A549 (cell line): ENCODE data around the gene FKBP4. TPM values are rescaled to one million over a fixed set of nuclear protein-coding genes. Genes with fewer than 3 reads are reported as not detected.

Experiments used
- ATAC-seq, 2 experiments: fragments of 200-7000 bp in 1 of 2; fragments of >200 bp in 1 of 2; cut with Nextera tagmentation in 1 of 2; cut with Tn5 transposase in 1 of 2; 3 replicates each; pipeline versions ENCODE4 v1.8.0 to v1.9.1; 2018 to 2020; ENCODE audit warnings: mild to moderate bottlenecking in 1 of 2, moderate library complexity in 1 of 2
- CTCF ChIA-PET: fragments of 300-600 bp; sonication (Branson Sonifier 250); formaldehyde crosslinking; extraction: SDS; loops from one replicate; lab custom pipeline; 2021; ENCODE audit warnings: antibody characterized with exemption, inconsistent platforms; lab: Yijun Ruan, JAX
- POLR2A ChIA-PET: fragments of 350-600 bp; formaldehyde crosslinking; extraction: SDS; loops from one replicate; lab custom pipeline; 2021; ENCODE audit warnings: antibody characterized with exemption, inconsistent platforms; lab: Yijun Ruan, JAX
- DNase-seq, 2 experiments: peaks; one replicate each; pipeline versions ENCODE4 v3.0.0 to v3.0.0-alpha.2; 2011 to 2016; ENCODE audit warnings: low read depth in 1 of 2, low spot score in 1 of 2
- FAIRE-seq: peaks from 2 replicates; lab custom pipeline; 2011; peaks lifted over from hg19 to GRCh38; lab: Jason Lieb, UNC
- H3K27ac ChIP-seq, 2 experiments: fragments of >200 bp; sonication (Bioruptor Twin); formaldehyde crosslinking; 3 replicates each; pipeline ENCODE4 v1.5.1; 2016 to 2017
- H3K4me1 ChIP-seq: fragments of >200 bp; sonication (Bioruptor Twin); formaldehyde crosslinking; 3 replicates; pipeline ENCODE4 v1.6.1; 2016
- H3K4me2 ChIP-seq: fragments of >200 bp; sonication (Bioruptor Twin); formaldehyde crosslinking; 3 replicates; pipeline ENCODE4 v1.6.1; 2016
- H3K4me3 ChIP-seq: fragments of >200 bp; sonication (Bioruptor Twin); formaldehyde crosslinking; 3 replicates; pipeline ENCODE4 v1.5.1; 2016
- H3K9me3 ChIP-seq: fragments of >200 bp; sonication (Bioruptor Twin); formaldehyde crosslinking; 3 replicates; pipeline ENCODE4 v1.6.1; 2016
- CBX2 ChIP-seq: fragments of 200-600 bp; sonication (generic); IDR thresholded peaks from 2 replicates; pipeline ENCODE4 v1.6.1; 2016; ENCODE audit warnings: low read depth, mild to moderate bottlenecking, borderline replicate concordance
- CEBPB ChIP-seq, 2 experiments: fragments of >200 bp in 1 of 2; sonication (Bioruptor Twin) in 1 of 2; formaldehyde crosslinking in 1 of 2; IDR thresholded peaks; 2 replicates each; pipeline ENCODE4 v1.6.1; 2012 to 2016
- CHD4 ChIP-seq: fragments of 200-600 bp; sonication (generic); IDR thresholded peaks from 2 replicates; pipeline ENCODE4 v1.6.1; 2016; ENCODE audit warnings: antibody characterized with exemption, mild to moderate bottlenecking, borderline replicate concordance
- EHMT2 ChIP-seq: fragments of 200-600 bp; sonication (generic); IDR thresholded peaks from 2 replicates; pipeline ENCODE4 v1.6.1; 2016; ENCODE audit warnings: antibody characterized with exemption, low read depth, mild to moderate bottlenecking, moderate library complexity
- ESRRA ChIP-seq: fragments of 150-350 bp; IDR thresholded peaks from 2 replicates; pipeline ENCODE4 v1.6.1; 2014; ENCODE audit warnings: mild to moderate bottlenecking, low read length, borderline replicate concordance
- HDAC2 ChIP-seq: fragments of 200-600 bp; sonication (generic); IDR thresholded peaks from 2 replicates; pipeline ENCODE4 v1.6.1; 2016
- HEYL ChIP-seq: fragments of 250-450 bp; sonication (Bioruptor Pico); IDR thresholded peaks from 2 replicates; pipeline ENCODE4 v1.8.0; 2021; ENCODE audit warnings: mild to moderate bottlenecking, moderate library complexity
- HOXA7 ChIP-seq: fragments of 250-450 bp; sonication (Bioruptor Pico); IDR thresholded peaks from 2 replicates; pipeline ENCODE4 v1.5.0; 2020; ENCODE audit warnings: mild to moderate bottlenecking, moderate library complexity
- HOXB5 ChIP-seq: fragments of 250-450 bp; sonication (Bioruptor Pico); IDR thresholded peaks from 2 replicates; pipeline ENCODE4 v1.5.0; 2020; ENCODE audit warnings: mild to moderate bottlenecking, moderate library complexity
- JUNB ChIP-seq: fragments of >200 bp; sonication (Bioruptor Twin); formaldehyde crosslinking; IDR thresholded peaks from 2 replicates; pipeline ENCODE4 v1.6.1; 2016
- MAX ChIP-seq: IDR thresholded peaks from 2 replicates; pipeline ENCODE4 v1.6.1; 2012
- NFE2L2 ChIP-seq: fragments of 150-350 bp; conservative IDR thresholded peaks from 2 replicates; pipeline ENCODE4 v1.6.1; 2014; ENCODE audit warnings: low read length
- NR3C1 ChIP-seq: fragments of >200 bp; sonication (Bioruptor Twin); formaldehyde crosslinking; IDR thresholded peaks from 3 replicates; pipeline ENCODE4 v1.6.1; 2017
- POLR2AphosphoS2 ChIP-seq: conservative IDR thresholded peaks from 2 replicates; pipeline ENCODE4 v1.6.1; 2012; ENCODE audit warnings: low read length, improper control_type of control experiment, inconsistent platforms
- RARB ChIP-seq: fragments of 250-450 bp; sonication (Bioruptor Pico); IDR thresholded peaks from 2 replicates; pipeline ENCODE4 v1.8.0; 2021; ENCODE audit warnings: mild to moderate bottlenecking, moderate library complexity
- RCOR1 ChIP-seq: fragments of 150-350 bp; IDR thresholded peaks from 2 replicates; pipeline ENCODE4 v1.6.1; 2014; ENCODE audit warnings: antibody characterized with exemption, low read length, low read depth
- SMC3 ChIP-seq: fragments of >200 bp; sonication (Bioruptor Twin); formaldehyde crosslinking; IDR thresholded peaks from 3 replicates; pipeline ENCODE4 v1.6.1; 2018; ENCODE audit warnings: inconsistent platforms
- SREBF2 ChIP-seq: fragments of 450-650 bp; IDR thresholded peaks from 2 replicates; pipeline ENCODE4 v1.6.1; 2014; ENCODE audit warnings: mild to moderate bottlenecking, moderate library complexity
- TP53 ChIP-seq: fragments of 250-450 bp; sonication (Bioruptor Pico); IDR thresholded peaks from 2 replicates; pipeline ENCODE4 v1.5.0; 2021; ENCODE audit warnings: mild to moderate bottlenecking, moderate library complexity
- ZC3H11A ChIP-seq: fragments of 450-650 bp; IDR thresholded peaks from 2 replicates; pipeline ENCODE4 v1.6.1; 2014; ENCODE audit warnings: antibody characterized with exemption, mild to moderate bottlenecking
- ZNF302 ChIP-seq: fragments of 250-450 bp; sonication (Bioruptor Pico); IDR thresholded peaks from 2 replicates; pipeline ENCODE4 v1.9.0; 2021; ENCODE audit warnings: inconsistent platforms, mild to moderate bottlenecking, moderate library complexity
- WGBS: methylation state at CpG from one replicate; pipeline ENCODE4 v1.1.6; 2017; ENCODE audit errors: missing lambda C conversion rate; 5-methylcytosine and 5-hydroxymethylcytosine counted together
- polyA plus RNA-seq, 4 experiments: library from polyadenylated mRNA; depleted of rRNA in 3 of 4; stranded (reverse); fragments of >200 nt; fragmentation: RNase III in 1 of 4; extraction: RNeasy Plus Mini Kit Qiagen cat#74134 plus additional on column Dnase treatment in 1 of 4; gene quantifications; 2 replicates in 3 of 4; 3 replicates in 1 of 4; pipeline ENCODE4 v1.2.3, GENCODE V29; 2011 to 2017
- TF ChIP-seq, protein P1 (sequence below): fragments of 250-450 bp; sonication (Bioruptor Pico); IDR thresholded peaks from 2 replicates; pipeline ENCODE4 v1.5.0; 2020; ENCODE audit warnings: low read depth, mild to moderate bottlenecking, moderate library complexity
- TF ChIP-seq, protein P2 (sequence below): IDR thresholded peaks from 2 replicates; pipeline ENCODE4 v1.6.1; 2012; ENCODE audit warnings: low read depth, borderline replicate concordance
- TF ChIP-seq, protein P3 (sequence below): fragments of >200 bp; sonication (Bioruptor Twin); formaldehyde crosslinking; IDR thresholded peaks from 3 replicates; pipeline ENCODE4 v1.5.1; 2016

Gene FKBP4
- polyA plus RNA-seq, 2 of the 4 experiments (the other 2 are of a cell fraction): 108 to 137 TPM

DNA sequence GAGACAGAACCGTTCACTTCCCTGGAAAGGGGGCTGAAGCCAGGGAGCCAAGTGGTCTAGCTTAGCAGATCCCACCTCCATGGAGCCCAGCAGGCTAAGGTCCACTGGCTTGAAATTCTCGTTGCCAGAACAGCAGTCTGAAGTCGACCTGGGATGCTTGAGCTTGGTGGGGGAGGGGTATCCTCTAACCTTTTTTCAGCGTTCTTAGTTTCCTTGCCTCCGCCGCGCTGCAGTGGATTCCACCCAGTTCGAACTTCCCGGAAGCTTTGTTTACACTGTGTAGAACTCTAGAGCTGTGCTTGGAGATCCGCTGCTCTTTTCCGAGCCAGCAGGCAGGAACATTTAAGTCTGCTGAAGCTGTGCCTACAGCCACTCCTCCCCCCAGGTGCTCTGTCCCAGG is 45.2 kb upstream of the FKBP4 start:
- DNase-seq: no peak
- TF ChIP-seq NR3C1: no peak
- TF ChIP-seq CEBPB (IDR thresholded peaks at IDR 0.05): no peak
- no peak for TF ChIP-seq SMC3
- TF ChIP-seq, protein P1, sequence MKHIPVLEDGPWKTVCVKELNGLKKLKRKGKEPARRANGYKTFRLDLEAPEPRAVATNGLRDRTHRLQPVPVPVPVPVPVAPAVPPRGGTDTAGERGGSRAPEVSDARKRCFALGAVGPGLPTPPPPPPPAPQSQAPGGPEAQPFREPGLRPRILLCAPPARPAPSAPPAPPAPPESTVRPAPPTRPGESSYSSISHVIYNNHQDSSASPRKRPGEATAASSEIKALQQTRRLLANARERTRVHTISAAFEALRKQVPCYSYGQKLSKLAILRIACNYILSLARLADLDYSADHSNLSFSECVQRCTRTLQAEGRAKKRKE (CRISPR knock-in tag): no peak
- no peak for TF ChIP-seq RCOR1
- TF ChIP-seq ZNF302 (CRISPR knock-in tag): no peak
- no peak for TF ChIP-seq HEYL (CRISPR knock-in tag)
- no peak for TF ChIP-seq NFE2L2
- TF ChIP-seq ESRRA: no peak
- no peak for TF ChIP-seq JUNB
- TF ChIP-seq EHMT2: no peak
- no peak for TF ChIP-seq HOXB5
- TF ChIP-seq, protein P2, sequence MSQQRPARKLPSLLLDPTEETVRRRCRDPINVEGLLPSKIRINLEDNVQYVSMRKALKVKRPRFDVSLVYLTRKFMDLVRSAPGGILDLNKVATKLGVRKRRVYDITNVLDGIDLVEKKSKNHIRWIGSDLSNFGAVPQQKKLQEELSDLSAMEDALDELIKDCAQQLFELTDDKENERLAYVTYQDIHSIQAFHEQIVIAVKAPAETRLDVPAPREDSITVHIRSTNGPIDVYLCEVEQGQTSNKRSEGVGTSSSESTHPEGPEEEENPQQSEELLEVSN: no peak
- TF ChIP-seq HOXA7 (CRISPR knock-in tag): no peak
- no peak for TF ChIP-seq POLR2AphosphoS2
- no peak for TF ChIP-seq SREBF2
- Histone ChIP-seq H3K27ac (no peak overlapping the region), H3K4me1 (no peaks in the 10 kb centered on the region), H3K9me3 (no peaks in the 10 kb centered on the region), H3K4me2 (no peak overlapping the region), H3K4me3 (no peak overlapping the region)
- FAIRE-seq: no peak
- POLR2A ChIA-PET: no interaction called here
- CTCF ChIA-PET: interaction anchor here (1.0 to 1.7 kb wide), 2 partner anchors 35 to 36 kb away, joined by 3 to 4 read pairs; no protein-coding TSS in a partner anchor
- ATAC-seq: no peak
- 38% methylated on average over 11 of the region's 11 CpGs for WGBS

- no peak for ATAC-seq
- CTCF ChIA-PET: interaction anchor here (1.7 to 2.1 kb wide), 2 partner anchors 34 to 36 kb away, joined by 4 to 5 read pairs; no protein-coding TSS in a partner anchor
Measured at GRCh38 chr12:2750185-2750584, 44.6 kb upstream of the FKBP4 start.

More at GRCh38 chr12:2750185-2750584, 44.6 kb upstream of the FKBP4 start:
- Histone ChIP-seq H3K9me3 (no peaks in the 10 kb centered on the region), H3K27ac (no peak overlapping the region), H3K4me1 (no peaks in the 10 kb centered on the region)
- no peak for TF ChIP-seq RARB (CRISPR knock-in tag)
- TF ChIP-seq CEBPB (IDR thresholded peaks at IDR 0.05): no peak
- TF ChIP-seq TP53 (CRISPR knock-in tag): no peak
- no peak for TF ChIP-seq HDAC2
- no peak for TF ChIP-seq MAX
- no peak for TF ChIP-seq CHD4
- no peak for TF ChIP-seq HEYL (CRISPR knock-in tag)
- TF ChIP-seq, protein P1 (CRISPR knock-in tag): no peak
- no peak for TF ChIP-seq ZC3H11A
- TF ChIP-seq, protein P3, sequence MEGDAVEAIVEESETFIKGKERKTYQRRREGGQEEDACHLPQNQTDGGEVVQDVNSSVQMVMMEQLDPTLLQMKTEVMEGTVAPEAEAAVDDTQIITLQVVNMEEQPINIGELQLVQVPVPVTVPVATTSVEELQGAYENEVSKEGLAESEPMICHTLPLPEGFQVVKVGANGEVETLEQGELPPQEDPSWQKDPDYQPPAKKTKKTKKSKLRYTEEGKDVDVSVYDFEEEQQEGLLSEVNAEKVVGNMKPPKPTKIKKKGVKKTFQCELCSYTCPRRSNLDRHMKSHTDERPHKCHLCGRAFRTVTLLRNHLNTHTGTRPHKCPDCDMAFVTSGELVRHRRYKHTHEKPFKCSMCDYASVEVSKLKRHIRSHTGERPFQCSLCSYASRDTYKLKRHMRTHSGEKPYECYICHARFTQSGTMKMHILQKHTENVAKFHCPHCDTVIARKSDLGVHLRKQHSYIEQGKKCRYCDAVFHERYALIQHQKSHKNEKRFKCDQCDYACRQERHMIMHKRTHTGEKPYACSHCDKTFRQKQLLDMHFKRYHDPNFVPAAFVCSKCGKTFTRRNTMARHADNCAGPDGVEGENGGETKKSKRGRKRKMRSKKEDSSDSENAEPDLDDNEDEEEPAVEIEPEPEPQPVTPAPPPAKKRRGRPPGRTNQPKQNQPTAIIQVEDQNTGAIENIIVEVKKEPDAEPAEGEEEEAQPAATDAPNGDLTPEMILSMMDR: no peak
- no peak for TF ChIP-seq CBX2
- TF ChIP-seq, all 56 proteins: peak for 0
- no peak for DNase-seq
- POLR2A ChIA-PET: no interaction called here
- H3K4me3 ChIP-seq: no peak overlapping the region
- WGBS: 18% methylated on average over 7 of the region's 7 CpGs
- H3K4me2 ChIP-seq: no peak overlapping the region
- no peak for FAIRE-seq
